KMS-11 (cell line): ENCODE results near the gene MAT1A.

Experiments
- H2AFZ ChIP-seq: fragments of 200-600 bp; sonication (generic); 2 replicates; pipeline ENCODE4 v1.6.1; 2016; ENCODE audit warnings: antibody characterized with exemption, mixed run types, low read depth
- H3K27ac ChIP-seq: fragments of 200-600 bp; sonication (generic); 2 replicates; pipeline ENCODE4 v1.6.1; 2016; ENCODE audit warnings: mild to moderate bottlenecking, mixed run types
- H3K27me3 ChIP-seq: fragments of 200-600 bp; sonication (generic); 2 replicates; pipeline ENCODE4 v1.6.1; 2017; ENCODE audit warnings: mild to moderate bottlenecking, low read depth, mixed run types, moderate library complexity; ENCODE audit not compliant: insufficient read depth
- H3K36me3 ChIP-seq: fragments of 200-600 bp; sonication (generic); 2 replicates; pipeline ENCODE4 v1.6.1; 2017; ENCODE audit warnings: mild to moderate bottlenecking, mixed run types; ENCODE audit not compliant: insufficient read depth
- H3K4me1 ChIP-seq: fragments of 200-600 bp; sonication (generic); 2 replicates; pipeline ENCODE4 v1.6.1; 2016; ENCODE audit warnings: mild to moderate bottlenecking, low read depth, mixed run types; ENCODE audit not compliant: poor library complexity, severe bottlenecking
- H3K4me2 ChIP-seq: fragments of 200-600 bp; sonication (generic); 2 replicates; pipeline ENCODE4 v1.7.0; 2016; ENCODE audit warnings: mild to moderate bottlenecking, mixed run types
- H3K4me3 ChIP-seq: fragments of 200-600 bp; sonication (generic); IDR thresholded peaks from 2 replicates; pipeline ENCODE4 v1.6.1; 2017; ENCODE audit warnings: low read depth, low read length, mixed read lengths; ENCODE audit not compliant: insufficient read depth
- H3K79me2 ChIP-seq: fragments of 200-600 bp; sonication (generic); 2 replicates; pipeline ENCODE4 v1.6.1; 2016; ENCODE audit warnings: low read depth, mixed run types; ENCODE audit not compliant: insufficient read depth
- H3K9ac ChIP-seq: fragments of 200-600 bp; sonication (generic); 2 replicates; pipeline ENCODE4 v1.6.1; 2016; ENCODE audit warnings: mild to moderate bottlenecking, mixed run types
- H4K20me1 ChIP-seq: fragments of 200-600 bp; sonication (generic); 2 replicates; pipeline ENCODE4 v1.6.1; 2016; ENCODE audit warnings: mild to moderate bottlenecking, mixed run types; ENCODE audit not compliant: insufficient read depth
- TF ChIP-seq, protein P1 (sequence below): fragments of 200-600 bp; sonication (generic); conservative IDR thresholded peaks from 2 replicates; pipeline ENCODE4 v1.6.1; 2017; ENCODE audit warnings: low read depth, mild to moderate bottlenecking, antibody characterized with exemption, low read length, moderate library complexity, mixed read lengths

MAT1A gene

GRCh38 chr10:80272793-80273522 lies 16.5 kb downstream of the MAT1A start:
- Histone ChIP-seq H3K4me2 (no peak overlapping the region), H3K9ac (no peak overlapping the region), H3K27ac (no peak overlapping the region), H3K4me3 (no peak overlapping the region), H3K4me1 (no peaks in the 10 kb centered on the region), H3K27me3 (no peaks in the 10 kb centered on the region), H4K20me1 (no peaks in the 10 kb centered on the region), H2AFZ (no peak overlapping the region), H3K79me2 (no peaks in the 10 kb centered on the region), H3K36me3 (no peaks in the 10 kb centered on the region)
- TF ChIP-seq, protein P1, sequence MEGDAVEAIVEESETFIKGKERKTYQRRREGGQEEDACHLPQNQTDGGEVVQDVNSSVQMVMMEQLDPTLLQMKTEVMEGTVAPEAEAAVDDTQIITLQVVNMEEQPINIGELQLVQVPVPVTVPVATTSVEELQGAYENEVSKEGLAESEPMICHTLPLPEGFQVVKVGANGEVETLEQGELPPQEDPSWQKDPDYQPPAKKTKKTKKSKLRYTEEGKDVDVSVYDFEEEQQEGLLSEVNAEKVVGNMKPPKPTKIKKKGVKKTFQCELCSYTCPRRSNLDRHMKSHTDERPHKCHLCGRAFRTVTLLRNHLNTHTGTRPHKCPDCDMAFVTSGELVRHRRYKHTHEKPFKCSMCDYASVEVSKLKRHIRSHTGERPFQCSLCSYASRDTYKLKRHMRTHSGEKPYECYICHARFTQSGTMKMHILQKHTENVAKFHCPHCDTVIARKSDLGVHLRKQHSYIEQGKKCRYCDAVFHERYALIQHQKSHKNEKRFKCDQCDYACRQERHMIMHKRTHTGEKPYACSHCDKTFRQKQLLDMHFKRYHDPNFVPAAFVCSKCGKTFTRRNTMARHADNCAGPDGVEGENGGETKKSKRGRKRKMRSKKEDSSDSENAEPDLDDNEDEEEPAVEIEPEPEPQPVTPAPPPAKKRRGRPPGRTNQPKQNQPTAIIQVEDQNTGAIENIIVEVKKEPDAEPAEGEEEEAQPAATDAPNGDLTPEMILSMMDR = no peak

DNA sequence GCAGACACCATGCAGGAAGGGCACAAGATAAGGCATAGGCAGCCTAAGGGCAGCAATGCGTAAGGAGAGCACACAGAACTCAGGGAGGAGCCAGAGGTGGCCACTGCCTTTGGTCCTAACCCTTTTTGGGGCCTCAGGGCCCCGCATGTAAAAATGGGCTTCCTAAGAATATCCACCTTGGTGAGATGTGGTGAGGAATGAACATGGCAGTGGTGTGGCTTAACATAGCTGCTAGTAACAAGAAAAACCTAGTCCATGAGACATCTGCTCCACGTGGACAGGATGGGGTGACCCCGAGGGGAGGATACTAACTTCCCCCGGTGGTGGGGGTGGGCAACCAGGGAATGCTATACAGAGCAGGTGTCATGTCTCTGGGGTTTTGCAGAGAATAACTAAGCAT lies 18.0 kb downstream of the MAT1A start:
- H3K4me3 ChIP-seq = no peak overlapping the region
- H3K4me1 ChIP-seq = no peaks in the 10 kb centered on the region
- no peaks in the 10 kb centered on the region for H4K20me1 ChIP-seq
- TF ChIP-seq, protein P1 = no peak
- no peak overlapping the region for H3K27ac ChIP-seq
- no peak overlapping the region for H3K9ac ChIP-seq
- H3K4me2 ChIP-seq = no peak overlapping the region
- no peaks in the 10 kb centered on the region for H3K36me3 ChIP-seq
- H3K79me2 ChIP-seq = no peaks in the 10 kb centered on the region
- H2AFZ ChIP-seq = no peak overlapping the region
- H3K27me3 ChIP-seq = no peaks in the 10 kb centered on the region

DNA sequence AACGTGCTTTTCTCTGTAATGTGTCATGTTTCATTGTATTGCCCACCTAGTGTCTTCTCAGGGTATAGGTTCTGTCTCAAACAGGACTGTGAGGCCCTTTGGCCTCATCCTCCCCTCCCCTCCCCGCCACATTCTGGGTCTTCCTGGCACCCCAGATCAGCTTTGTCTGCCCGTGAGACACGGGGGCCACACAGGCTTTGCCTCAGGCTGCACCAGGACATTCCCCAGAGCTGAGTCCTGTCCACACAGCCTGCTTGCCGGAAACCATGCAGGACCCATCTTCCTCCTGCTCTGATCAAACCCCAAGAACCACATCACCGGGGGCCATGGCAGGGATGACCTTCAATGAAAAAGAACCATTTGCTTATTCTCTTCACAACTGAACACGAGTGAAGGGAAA lies 18.6 kb downstream of the MAT1A start:
- no peaks in the 10 kb centered on the region for H4K20me1 ChIP-seq
- H2AFZ ChIP-seq = no peak overlapping the region
- no peaks in the 10 kb centered on the region for H3K4me1 ChIP-seq
- no peak overlapping the region for H3K27ac ChIP-seq
- TF ChIP-seq, protein P1 = no peak
- no peak overlapping the region for H3K9ac ChIP-seq
- no peak overlapping the region for H3K4me3 ChIP-seq
- no peaks in the 10 kb centered on the region for H3K36me3 ChIP-seq
- no peaks in the 10 kb centered on the region for H3K79me2 ChIP-seq
- no peaks in the 10 kb centered on the region for H3K27me3 ChIP-seq
- H3K4me2 ChIP-seq = no peak overlapping the region

DNA sequence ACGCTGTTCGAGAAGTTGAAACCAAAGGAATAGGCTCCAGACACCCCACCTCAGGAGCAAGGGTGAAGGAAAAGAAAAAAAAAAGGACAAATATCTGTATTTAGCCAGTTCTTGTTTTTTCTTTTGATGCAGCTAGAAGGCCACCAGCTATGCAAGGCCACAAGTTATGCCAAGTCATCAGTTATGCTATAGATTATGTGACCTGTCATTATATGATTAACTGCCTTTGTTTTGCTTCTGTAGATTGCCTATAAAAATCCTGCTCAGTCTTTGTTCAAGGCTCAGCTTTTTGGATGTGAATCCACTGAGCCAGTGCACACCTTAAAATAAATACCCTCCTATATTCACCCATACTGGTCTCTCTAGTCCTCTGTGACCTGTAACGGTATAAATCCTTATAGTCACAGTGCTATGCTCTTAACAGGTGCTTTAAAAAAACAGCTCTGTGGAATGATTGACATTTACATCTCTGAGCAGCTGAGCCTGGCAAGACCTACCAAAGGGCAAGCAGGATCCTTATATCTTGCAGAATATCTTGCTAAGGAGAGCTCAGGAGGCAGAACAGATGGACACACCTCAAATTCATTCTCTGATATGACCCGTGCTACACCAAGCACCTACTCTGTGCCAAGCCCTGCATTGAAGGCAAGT lies 20.4 kb downstream of the MAT1A start:
- TF ChIP-seq, protein P1 = no peak
- Histone ChIP-seq H4K20me1 (no peaks in the 10 kb centered on the region), H3K4me1 (no peaks in the 10 kb centered on the region), H3K27ac (no peak overlapping the region), H3K36me3 (no peaks in the 10 kb centered on the region), H3K9ac (no peak overlapping the region), H3K79me2 (no peaks in the 10 kb centered on the region), H3K27me3 (no peaks in the 10 kb centered on the region), H3K4me2 (no peak overlapping the region), H2AFZ (no peak overlapping the region), H3K4me3 (no peak overlapping the region)
